BLaER1 treated with 17β-estradiol and CSF1 and Interleukin-3, amounts not matched to agents 10 nM and 100 nM (cell line): ENCODE measurements around the gene SLC12A6.

Source experiments
- H3K27ac ChIP-seq, 11 experiments: shearing (Covaris generic); formaldehyde crosslinking; 2 replicates each; pipeline ENCODE4 v1.8.1; 2022
- H3K27me3 ChIP-seq, 11 experiments: shearing (Covaris generic); formaldehyde crosslinking; 2 replicates each; pipeline ENCODE4 v1.8.1; 2022
- H3K36me3 ChIP-seq, 11 experiments: shearing (Covaris generic); formaldehyde crosslinking; 2 replicates each; pipeline ENCODE4 v1.8.1; 2022
- H3K4me1 ChIP-seq, 10 experiments: shearing (Covaris generic); formaldehyde crosslinking; 2 replicates each; pipeline ENCODE4 v1.8.1; 2022
- H3K4me2 ChIP-seq, 11 experiments: shearing (Covaris generic); formaldehyde crosslinking; 2 replicates each; pipeline ENCODE4 v1.8.1; 2022
- H3K4me3 ChIP-seq, 10 experiments: shearing (Covaris generic); formaldehyde crosslinking; 2 replicates each; pipeline ENCODE4 v1.8.1; 2022
- H3K9ac ChIP-seq, 11 experiments: shearing (Covaris generic); formaldehyde crosslinking; 2 replicates each; pipeline ENCODE4 v1.8.1; 2022
- H3K9me3 ChIP-seq, 11 experiments: shearing (Covaris generic); formaldehyde crosslinking; replicated peaks in 1 of 11; 2 replicates each; pipeline ENCODE4 v1.8.1; 2022
- H4K20me1 ChIP-seq, 11 experiments: shearing (Covaris generic); formaldehyde crosslinking; 2 replicates each; pipeline ENCODE4 v1.8.1; 2022
- Cebpa-rat ChIP-seq, 11 experiments: shearing (Covaris generic); IDR thresholded peaks; 2 replicates each; pipeline ENCODE4 v1.8.1; 2022

Gene SLC12A6

DNA sequence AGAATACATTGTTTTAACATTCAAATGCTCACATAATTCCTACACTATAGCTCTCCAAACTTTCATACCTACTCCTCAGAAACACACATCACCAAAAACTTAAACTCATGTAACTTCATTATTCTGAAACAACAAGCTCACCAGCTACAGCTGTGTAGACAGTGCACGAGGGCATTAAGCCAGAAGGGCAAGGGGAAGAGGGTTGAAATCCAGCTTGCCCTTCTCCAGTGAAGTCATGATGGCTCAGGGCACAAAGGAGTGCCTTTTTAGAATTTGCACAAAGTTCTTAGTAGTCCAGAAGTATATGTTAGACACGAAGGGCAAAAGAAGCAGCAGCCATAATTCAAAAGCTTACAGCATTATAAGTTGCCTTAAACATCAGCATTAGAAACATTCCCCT, 8.6 kb downstream of the SLC12A6 start:
- Histone ChIP-seq H3K9ac (no peak overlapping the region), H3K27me3 (no peaks in the 10 kb centered on the region)

DNA sequence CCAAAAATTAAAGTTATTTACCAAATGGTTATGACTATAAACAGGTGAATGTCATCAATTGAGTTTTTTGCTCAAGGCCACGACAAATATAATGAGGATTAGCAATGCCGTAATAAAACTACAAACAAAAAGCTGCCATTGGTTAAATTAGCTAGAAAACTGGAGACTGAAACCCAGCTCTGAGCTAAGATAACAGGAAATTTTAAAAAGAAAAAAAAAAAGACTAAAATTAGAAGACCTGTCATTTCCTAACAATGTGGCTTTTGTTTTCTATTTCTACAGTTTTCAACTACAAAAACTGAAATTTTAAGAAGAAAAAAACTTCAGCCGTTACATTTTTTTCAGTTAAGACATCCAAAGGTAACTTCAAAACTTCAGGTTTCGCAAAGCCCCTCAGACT, 9.7 kb downstream of the SLC12A6 start:
- Histone ChIP-seq H3K4me1 (peaks cover 34 to 76% (median 61%) of the 10 kb centered on the region in 10 experiments), H3K36me3 (peaks cover 0 to 69% (median 47%) of the 10 kb centered on the region in 11 experiments; a peak in 19 of 22 replicates), H3K27me3 (no peaks in the 10 kb centered on the region), H3K27ac (peak overlapping the region in 5 of 11 experiments; percentile 2 to 48 (median 45); a peak in 6 of 22 replicates), H3K9me3 (peaks cover 6 to 16% (median 9%) of the 10 kb centered on the region in 11 experiments; a peak in 19 of 22 replicates), H4K20me1 (peaks cover 0 to 34% (median 9%) of the 10 kb centered on the region in 11 experiments; a peak in 11 of 22 replicates), H3K4me2 (peak overlapping the region; percentile 44 to 97 (median 59); a peak in 21 of 22 replicates), H3K4me3 (no peak overlapping the region), H3K9ac (peak overlapping the region in 3 of 11 experiments; percentile 16 to 29 (median 21); a peak in 3 of 22 replicates)
- no peak for TF ChIP-seq Cebpa-rat (IDR thresholded peaks at IDR 0.05)

More for the DNA sequence above, 8.6 kb downstream of the SLC12A6 start:
- TF ChIP-seq Cebpa-rat (IDR thresholded peaks at IDR 0.05), result no peak
- peaks cover 0 to 30% (median 9%) of the 10 kb centered on the region in 11 experiments; a peak in 10 of 22 replicates for H4K20me1 ChIP-seq
- peak overlapping the region in 10 of 11 experiments; percentile 44 to 97 (median 60); a peak in 18 of 22 replicates for H3K4me2 ChIP-seq
- H3K27ac ChIP-seq, result peak overlapping the region in 5 of 11 experiments; percentile 2 to 45 (median 26); a peak in 5 of 22 replicates
- H3K36me3 ChIP-seq, result peaks cover 0 to 58% (median 37%) of the 10 kb centered on the region in 11 experiments; a peak in 17 of 22 replicates
- no peak overlapping the region for H3K4me3 ChIP-seq
- peaks cover 45 to 76% (median 68%) of the 10 kb centered on the region in 10 experiments for H3K4me1 ChIP-seq
- peaks cover 0 to 5% (median 0%) of the 10 kb centered on the region in 11 experiments; a peak in 4 of 22 replicates for H3K9me3 ChIP-seq

DNA sequence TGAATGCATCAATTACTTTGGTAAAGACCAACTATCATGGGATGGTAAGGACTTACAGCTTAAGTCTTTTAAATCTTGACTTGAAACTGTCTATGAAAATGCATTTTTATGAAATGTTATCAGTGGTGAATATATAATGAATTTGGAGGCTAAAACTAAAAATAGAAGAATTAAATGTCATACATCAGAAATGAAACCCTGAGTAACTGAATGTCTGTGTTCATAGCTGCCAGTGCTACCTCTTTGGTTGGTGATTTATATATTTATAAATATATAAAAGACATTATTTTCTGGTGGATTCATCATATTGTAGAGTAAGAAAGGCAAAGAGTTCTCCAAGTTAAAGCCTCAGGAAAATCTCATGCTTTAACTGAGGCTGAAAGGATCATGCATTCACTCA, 12.2 kb downstream of the SLC12A6 start:
- Histone ChIP-seq H3K27ac (no peak overlapping the region), H3K4me1 (peaks cover 26 to 72% (median 60%) of the 10 kb centered on the region in 10 experiments), H4K20me1 (peaks cover 0 to 47% (median 9%) of the 10 kb centered on the region in 11 experiments; a peak in 11 of 22 replicates), H3K27me3 (no peaks in the 10 kb centered on the region), H3K36me3 (peaks cover 0 to 55% (median 31%) of the 10 kb centered on the region in 11 experiments; a peak in 18 of 22 replicates), H3K9me3 (peaks cover 6 to 20% (median 9%) of the 10 kb centered on the region in 11 experiments; a peak in 19 of 22 replicates), H3K4me2 (peak overlapping the region in 6 of 11 experiments; percentile 7 to 30 (median 26); a peak in 4 of 22 replicates), H3K9ac (no peak overlapping the region; a peak in 1 of 22 replicates), H3K4me3 (no peak overlapping the region)
- TF ChIP-seq Cebpa-rat (IDR thresholded peaks at IDR 0.05), result no peak

GRCh38 chr15:34324933-34325332, 12.6 kb downstream of the SLC12A6 start:
- Histone ChIP-seq H3K4me2 (no peak overlapping the region; a peak in 1 of 22 replicates), H3K27me3 (no peaks in the 10 kb centered on the region), H3K9ac (no peak overlapping the region; a peak in 1 of 22 replicates), H4K20me1 (peaks cover 0 to 51% (median 9%) of the 10 kb centered on the region in 11 experiments; a peak in 11 of 22 replicates), H3K27ac (no peak overlapping the region), H3K4me1 (peaks cover 31 to 72% (median 60%) of the 10 kb centered on the region in 10 experiments), H3K4me3 (no peak overlapping the region), H3K9me3 (peaks cover 6 to 20% (median 9%) of the 10 kb centered on the region in 11 experiments; a peak in 19 of 22 replicates), H3K36me3 (peaks cover 0 to 51% (median 26%) of the 10 kb centered on the region in 11 experiments; a peak in 17 of 22 replicates)
- no peak for TF ChIP-seq Cebpa-rat (IDR thresholded peaks at IDR 0.05)

GRCh38 chr15:34323217-34323616, 14.4 kb downstream of the SLC12A6 start:
- H3K4me1 ChIP-seq, result peaks cover 37 to 68% (median 56%) of the 10 kb centered on the region in 10 experiments
- no peak overlapping the region for H3K4me2 ChIP-seq
- no peak overlapping the region for H3K4me3 ChIP-seq
- peaks cover 6 to 20% (median 9%) of the 10 kb centered on the region in 11 experiments; a peak in 19 of 22 replicates for H3K9me3 ChIP-seq
- H4K20me1 ChIP-seq, result peaks cover 0 to 37% (median under 1%) of the 10 kb centered on the region in 11 experiments; a peak in 11 of 22 replicates
- peak overlapping the region in 3 of 11 experiments; percentile 16 to 39 (median 21); a peak in 4 of 22 replicates for H3K27ac ChIP-seq
- no peaks in the 10 kb centered on the region for H3K27me3 ChIP-seq
- H3K9ac ChIP-seq, result no peak overlapping the region
- peaks cover 0 to 37% (median 21%) of the 10 kb centered on the region in 11 experiments; a peak in 16 of 22 replicates for H3K36me3 ChIP-seq
- no peak for TF ChIP-seq Cebpa-rat (IDR thresholded peaks at IDR 0.05)

GRCh38 chr15:34318277-34319079, 19.1 kb downstream of the SLC12A6 start:
- peak overlapping the region; percentile 68 to 86 (median 79) for H3K9ac ChIP-seq
- H3K27ac ChIP-seq, result peak overlapping the region; percentile 52 to 95 (median 87)
- peak overlapping the region; percentile 60 to 74 (median 68) for H3K4me3 ChIP-seq
- H4K20me1 ChIP-seq, result peaks cover 6 to 68% (median 42%) of the 10 kb centered on the region in 11 experiments; a peak in 20 of 22 replicates
- peaks cover 5 to 44% (median 32%) of the 10 kb centered on the region in 11 experiments; a peak in 20 of 22 replicates for H3K36me3 ChIP-seq
- H3K4me2 ChIP-seq, result peak overlapping the region; percentile 81 to 91 (median 89)
- TF ChIP-seq Cebpa-rat (IDR thresholded peaks at IDR 0.05), result no peak
- peaks cover 46 to 87% (median 72%) of the 10 kb centered on the region in 10 experiments for H3K4me1 ChIP-seq
- no peaks in the 10 kb centered on the region for H3K27me3 ChIP-seq
- H3K9me3 ChIP-seq, result peaks cover 4 to 10% (median 5%) of the 10 kb centered on the region in 11 experiments; a peak in 19 of 22 replicates

- H3K4me1 ChIP-seq, result peaks cover 27 to 67% (median 51%) of the 10 kb centered on the region in 10 experiments
- TF ChIP-seq Cebpa-rat (IDR thresholded peaks at IDR 0.05), result no peak
- peak overlapping the region in 8 of 10 experiments; percentile 17 to 72 (median 58); a peak in 12 of 20 replicates for H3K4me3 ChIP-seq
- H3K36me3 ChIP-seq, result peaks cover 9 to 60% (median 50%) of the 10 kb centered on the region in 11 experiments; a peak in 20 of 22 replicates
- H4K20me1 ChIP-seq, result peaks cover 16 to 90% (median 79%) of the 10 kb centered on the region in 11 experiments; a peak in 21 of 22 replicates
- peak overlapping the region in 2 of 11 experiments; percentile 2 to 3; a peak in 3 of 22 replicates for H3K9ac ChIP-seq
- peak overlapping the region; percentile 59 to 91 (median 84) for H3K4me2 ChIP-seq
- no peaks in the 10 kb centered on the region for H3K27me3 ChIP-seq
- no peaks in the 10 kb centered on the region for H3K9me3 ChIP-seq
- H3K27ac ChIP-seq, result peak overlapping the region in 3 of 11 experiments; percentile 17 to 40 (median 24); a peak in 2 of 22 replicates
Measured at GRCh38 chr15:34314491-34315490, 22.8 kb downstream of the SLC12A6 start.
